CD4-positive, alpha-beta memory T cell (primary cell): Measurements from ENCODE around the gene AMMECR1. TPM values are rescaled to one million over a fixed set of nuclear protein-coding genes. Genes with fewer than 3 reads are reported as not detected.
A peak's percentile ranks its signal among the peaks of the same experiment; 100 is the strongest.
"Not testable (repeated sequence)": the region's sequence is repeated elsewhere in the genome, so short reads cannot be mapped to it uniquely, and the experiment has no call there.

Experiments used
- CTCF ChIA-PET: fragments of 350-600 bp; sonication (Branson Sonifier 250); formaldehyde crosslinking; loops from one replicate; lab custom pipeline; 2021; ENCODE audit warnings: inconsistent platforms; ENCODE audit not compliant: partially characterized antibody; lab: Charles Lee
- POLR2A ChIA-PET: fragments of 350-600 bp; sonication (Branson Sonifier 250); formaldehyde crosslinking; loops from one replicate; lab custom pipeline; 2021; ENCODE audit not compliant: partially characterized antibody; lab: Charles Lee
- DNase-seq, 5 donors: peaks; one replicate each; pipeline versions ENCODE4 v3.0.0 to v3.0.0-alpha.2; 2020 to 2022; ENCODE audit warnings: mixed read lengths in 1 of 5
- H3K27ac ChIP-seq: one replicate; pipeline ENCODE4 v1.7.0; 2013; ENCODE audit warnings: low read depth, low read length
- H3K27me3 ChIP-seq: 2 replicates; pipeline ENCODE4 v1.7.0; 2013; ENCODE audit warnings: mild to moderate bottlenecking, low read length, moderate library complexity; ENCODE audit not compliant: insufficient read depth
- H3K36me3 ChIP-seq: 2 replicates; pipeline ENCODE4 v1.7.0; 2013; ENCODE audit warnings: mild to moderate bottlenecking, low read length, moderate library complexity; ENCODE audit not compliant: insufficient read depth
- H3K4me1 ChIP-seq: 2 replicates; pipeline ENCODE4 v1.7.0; 2013; ENCODE audit warnings: mild to moderate bottlenecking, low read length, moderate library complexity; ENCODE audit not compliant: insufficient read depth
- H3K4me3 ChIP-seq, 2 donors: one replicate each; pipeline ENCODE4 v1.7.0; 2013; ENCODE audit warnings: low read length in 2 of 2, mild to moderate bottlenecking in 1 of 2
- H3K9me3 ChIP-seq, 2 donors: one replicate each; pipeline ENCODE4 v1.7.0; 2013; ENCODE audit warnings: low read length in 2 of 2, control low read depth in 1 of 2; ENCODE audit not compliant: control insufficient read depth in 1 of 2
- H3K27ac Mint-ChIP-seq, 7 donors: one replicate each; pipeline ENCODE4 v1.8.0; 2020 to 2021; ENCODE audit warnings: mixed read lengths in 7 of 7, mild to moderate bottlenecking in 6 of 7, inconsistent platforms in 3 of 7, moderate library complexity in 3 of 7
- H3K27me3 Mint-ChIP-seq, 2 donors: one replicate each; pipeline ENCODE4 v1.8.0; 2020 to 2021; ENCODE audit warnings: mixed read lengths in 2 of 2
- H3K36me3 Mint-ChIP-seq, 2 donors: one replicate each; pipeline ENCODE4 v1.8.0; 2020 to 2021; ENCODE audit warnings: mixed read lengths in 2 of 2, inconsistent platforms in 1 of 2, mild to moderate bottlenecking in 1 of 2
- H3K4me1 Mint-ChIP-seq, 4 donors: one replicate each; pipeline ENCODE4 v1.8.0; 2020 to 2021; ENCODE audit warnings: mixed read lengths in 4 of 4, mild to moderate bottlenecking in 1 of 4
- H3K4me3 Mint-ChIP-seq, 8 donors: one replicate each; pipeline ENCODE4 v1.8.0; 2020 to 2021; ENCODE audit warnings: mixed read lengths in 8 of 8, mild to moderate bottlenecking in 7 of 8, moderate library complexity in 6 of 8, inconsistent platforms in 3 of 8
- H3K9me3 Mint-ChIP-seq, 8 donors: one replicate each; pipeline ENCODE4 v1.8.0; 2020 to 2021; ENCODE audit warnings: mixed read lengths in 8 of 8, mild to moderate bottlenecking in 5 of 8, inconsistent platforms in 3 of 8, moderate library complexity in 1 of 8
- intact Hi-C: fragments of 100-400 bp; cut with micrococcal nuclease; formaldehyde crosslinking; loops from one replicate; pipeline ENCODE4 v1.15.1; 2023
- polyA plus RNA-seq, 2 donors: library from polyadenylated mRNA; unstranded; fragments of 300-500 nt; fragmentation: Illumina TruSeq; gene quantifications; one replicate each; pipeline ENCODE4 v1.2.3, GENCODE V29; 2021
- total RNA-seq, 2 experiments: library from RNA; stranded (reverse); gene quantifications; one replicate each; pipeline ENCODE4 v1.2.3, GENCODE V29; 2021

AMMECR1 gene
- total and polyA plus RNA-seq, 4 experiments from 2014 or later, result 15.4 to 21.7 (median 16.8) TPM

DNA sequence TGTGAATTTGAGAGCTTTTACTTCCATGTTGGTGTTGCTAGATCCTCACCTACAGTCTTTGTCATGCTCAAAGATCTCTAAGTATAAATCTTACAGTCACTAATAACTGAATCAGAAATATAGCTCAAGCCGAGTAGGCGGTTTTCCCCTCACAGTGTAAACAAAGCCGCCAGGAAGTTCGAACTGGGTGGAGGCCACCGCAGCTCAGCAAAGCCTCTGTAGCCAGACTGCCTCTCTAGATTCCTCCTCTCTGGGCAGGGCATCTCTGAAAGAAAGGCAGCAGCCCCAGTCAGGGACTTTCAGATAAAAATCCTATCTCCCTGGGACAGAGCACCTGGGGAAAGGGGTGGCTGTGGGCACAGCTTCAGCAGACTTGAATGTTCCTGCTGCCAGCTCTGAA lies 79.6 kb downstream of the AMMECR1 start:
- H3K36me3 Mint-ChIP-seq, result peaks cover 21 to 26% of the 10 kb centered on the region in 2 donors

DNA sequence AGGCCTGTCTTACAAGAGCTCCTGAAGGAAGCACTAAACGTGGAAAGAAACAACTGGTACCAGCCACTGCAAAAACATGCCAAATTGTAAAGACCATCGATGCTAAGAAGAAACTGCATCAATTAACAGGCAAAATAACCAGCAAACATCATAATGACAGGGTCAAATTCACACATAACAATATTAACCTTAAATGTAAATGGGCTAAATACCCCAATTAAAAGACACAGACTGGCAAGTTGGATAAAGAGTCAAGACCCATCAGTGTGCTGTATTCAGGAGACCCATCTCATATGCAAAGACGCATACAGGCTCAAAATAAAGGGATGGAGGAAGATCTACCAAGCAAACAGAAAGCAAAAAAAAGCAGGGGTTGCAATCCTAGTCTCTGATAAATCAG lies 86.4 kb downstream of the AMMECR1 start:
- peaks cover 0 to 53% (median 38%) of the 10 kb centered on the region in 8 donors for H3K9me3 Mint-ChIP-seq
- intact Hi-C loops, H3K27me3 ChIP-seq, CTCF ChIA-PET, H3K36me3 ChIP-seq, H3K4me3 Mint-ChIP-seq, DNase-seq, H3K27ac ChIP-seq, H3K27me3 Mint-ChIP-seq, H3K9me3 ChIP-seq, H3K4me3 ChIP-seq: not testable (repeated sequence)
- peaks cover 23 to 76% (median 35%) of the 10 kb centered on the region in 4 donors for H3K4me1 Mint-ChIP-seq
- H3K4me1 ChIP-seq, result peaks cover 30% of the 10 kb centered on the region
- H3K27ac Mint-ChIP-seq, result peak overlapping the region in 3 of 7 donors; percentile 55 to 81 (median 75)
- peaks cover 19 to 26% of the 10 kb centered on the region in 2 donors for H3K36me3 Mint-ChIP-seq
- POLR2A ChIA-PET, result interaction anchor here (3.8 kb wide), 1 partner anchor 85 kb away, joined by 76 read pairs; the partner anchor contains the start of gene AMMECR1

More for the DNA sequence above, 79.6 kb downstream of the AMMECR1 start:
- H3K27ac Mint-ChIP-seq, result peak overlapping the region; percentile 33 to 91 (median 80)
- H3K4me3 Mint-ChIP-seq, result peak overlapping the region in 6 of 8 donors; percentile 51 to 87 (median 68)
- H3K27me3 ChIP-seq, H3K4me3 ChIP-seq, H3K36me3 ChIP-seq, H3K9me3 ChIP-seq, H3K27me3 Mint-ChIP-seq: not testable (repeated sequence)
- Histone ChIP-seq H3K4me1 (peaks cover 39% of the 10 kb centered on the region), H3K27ac (peak overlapping the region; percentile 19)
- peaks cover 20 to 79% (median 45%) of the 10 kb centered on the region in 4 donors for H3K4me1 Mint-ChIP-seq
- CTCF ChIA-PET, result interaction anchor here (1.0 to 1.7 kb wide), 5 partner anchors 8 to 92 kb away, joined by 3 to 6 read pairs (median 5); no protein-coding TSS in a partner anchor
- H3K9me3 Mint-ChIP-seq, result peaks cover 0 to 56% (median 37%) of the 10 kb centered on the region in 8 donors
- intact Hi-C loops, result loop anchor here (1.0 kb wide), 1 partner anchor 8 kb away; no protein-coding TSS in a partner anchor
- POLR2A ChIA-PET, result interaction anchor here (0.6 to 3.5 kb wide), 12 partner anchors 9 to 80 kb away, joined by 3 to 41 read pairs (median 4); partner anchors contain the start of gene AMMECR1
- DNase-seq, result peak; percentile 54 to 75 (median 61)

DNA sequence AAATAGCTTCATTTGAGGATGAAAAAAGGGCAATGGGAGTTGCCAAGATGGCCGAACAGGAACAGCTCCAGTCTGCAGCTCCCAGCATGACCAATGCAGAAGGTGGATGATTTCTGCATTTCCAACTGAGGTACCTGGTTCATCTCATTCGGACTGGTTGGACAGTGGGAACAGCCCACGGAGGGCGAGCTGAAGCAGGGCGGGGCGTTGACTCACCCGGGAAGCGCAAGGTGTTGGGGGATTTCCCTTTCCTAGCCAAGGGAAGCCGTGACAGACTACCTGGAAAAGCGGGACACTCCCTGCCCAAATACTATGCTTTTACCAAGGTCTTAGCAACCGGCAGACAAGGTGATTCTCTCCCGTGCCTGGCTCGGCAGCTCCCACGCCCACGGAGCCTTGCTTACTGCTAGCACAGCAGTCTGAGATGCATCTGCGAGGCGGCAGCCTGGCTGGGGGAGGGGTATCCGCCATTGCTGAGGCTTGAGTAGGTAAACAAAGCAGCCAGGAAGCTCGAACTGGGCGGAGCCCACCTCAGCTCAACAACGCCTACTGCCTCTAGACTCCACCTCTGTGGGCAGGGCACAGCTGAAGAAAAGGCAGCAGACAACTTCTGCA lies 88.3 kb downstream of the AMMECR1 start:
- H3K27me3 ChIP-seq, H3K27me3 Mint-ChIP-seq, H3K9me3 ChIP-seq, H3K36me3 ChIP-seq: not testable (repeated sequence)
- POLR2A ChIA-PET, result interaction anchor here (0.8 to 3.8 kb wide), 21 partner anchors 9 to 87 kb away, joined by 3 to 76 read pairs (median 5); partner anchors contain the start of gene AMMECR1
- intact Hi-C loops, result loop anchor here (1.0 to 10.0 kb wide), 5 partner anchors 8 to 89 kb away; partner anchors contain the start of gene AMMECR1
- peaks cover 19 to 26% of the 10 kb centered on the region in 2 donors for H3K36me3 Mint-ChIP-seq
- H3K27ac Mint-ChIP-seq, result peak overlapping the region; percentile 87 to 95 (median 90)
- peak overlapping the region; percentile 86 to 92 (median 88) for H3K4me3 Mint-ChIP-seq
- Histone ChIP-seq H3K4me1 (peaks cover 29% of the 10 kb centered on the region), H3K4me3 (peak overlapping the region in 1 of 2 donors; percentile 64), H3K27ac (peak overlapping the region; percentile 37)
- H3K4me1 Mint-ChIP-seq, result peaks cover 22 to 64% (median 34%) of the 10 kb centered on the region in 4 donors
- DNase-seq, result peak; percentile 78 to 90 (median 87)
- H3K9me3 Mint-ChIP-seq, result peaks cover 0 to 45% (median 35%) of the 10 kb centered on the region in 8 donors
- CTCF ChIA-PET, result interaction anchor here (1.0 to 2.8 kb wide), 6 partner anchors 9 to 88 kb away, joined by 3 to 10 read pairs (median 6); partner anchors contain the start of gene AMMECR1

DNA sequence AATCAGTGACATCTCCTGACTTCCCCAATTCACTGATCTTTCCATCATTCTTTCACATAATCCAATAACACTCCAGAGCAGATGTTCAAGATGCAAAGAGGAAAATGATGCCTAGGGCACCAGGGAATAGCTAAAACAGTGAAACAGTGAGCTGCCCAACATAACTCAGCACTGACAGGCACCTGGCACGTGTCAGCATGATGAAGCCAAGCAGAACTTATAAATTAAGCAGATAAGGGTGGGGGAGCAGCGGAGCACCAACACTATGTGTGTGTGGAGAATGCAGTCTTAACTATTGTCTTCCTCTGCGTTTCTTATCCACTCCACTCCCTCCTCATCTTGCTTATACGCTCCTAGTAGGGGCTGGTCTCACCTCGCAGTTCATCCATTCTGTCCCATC lies 89.4 kb downstream of the AMMECR1 start:
- Histone ChIP-seq H3K4me1 (peaks cover 36% of the 10 kb centered on the region), H3K9me3 (no peaks in the 10 kb centered on the region), H3K27me3 (no peaks in the 10 kb centered on the region), H3K27ac (no peak overlapping the region), H3K4me3 (no peak overlapping the region), H3K36me3 (no peaks in the 10 kb centered on the region)
- ChIA-PET POLR2A (interaction anchor here (2.4 to 3.8 kb wide), 4 partner anchors 9 to 88 kb away, joined by 15 to 76 read pairs (median 34); partner anchors contain the start of gene AMMECR1), CTCF (interaction anchor here (1.2 to 2.8 kb wide), 2 partner anchors 13 to 61 kb away, joined by 3 to 10 read pairs; no protein-coding TSS in a partner anchor)
- intact Hi-C loops, result loop anchor here (5.0 to 10.0 kb wide), 2 partner anchors 39 to 54 kb away; no protein-coding TSS in a partner anchor
- Mint-ChIP-seq H3K27ac (peak overlapping the region in 3 of 7 donors; percentile 10 to 90 (median 13)), H3K36me3 (peaks cover 19 to 26% of the 10 kb centered on the region in 2 donors), H3K4me3 (peak overlapping the region in 3 of 8 donors; percentile 15 to 48 (median 41)), H3K9me3 (peaks cover 0 to 36% (median 28%) of the 10 kb centered on the region in 8 donors), H3K4me1 (peaks cover 25 to 62% (median 34%) of the 10 kb centered on the region in 4 donors), H3K27me3 (no peaks in the 10 kb centered on the region)
- no peak for DNase-seq

DNA sequence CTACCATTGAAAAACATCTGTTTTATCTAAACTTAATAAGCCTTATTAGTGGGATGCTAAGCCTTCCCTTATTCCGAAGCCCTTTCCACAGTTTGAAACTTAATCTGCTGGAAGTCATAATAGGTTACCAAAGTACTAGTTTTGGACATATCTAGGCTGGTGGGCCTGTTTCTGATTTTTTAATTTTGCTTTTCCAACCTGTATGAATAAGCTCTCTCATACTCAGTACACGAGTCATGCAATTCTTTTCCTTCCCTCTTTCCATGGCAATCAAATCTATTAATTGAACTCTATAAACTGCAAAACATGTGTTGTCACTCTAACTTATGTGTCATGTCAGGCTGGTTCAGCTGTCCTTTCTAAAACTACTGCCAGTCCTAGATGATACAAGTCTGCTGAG lies 91.0 kb downstream of the AMMECR1 start:
- no peaks in the 10 kb centered on the region for H3K27me3 ChIP-seq
- H3K9me3 ChIP-seq, result no peaks in the 10 kb centered on the region
- no peak for DNase-seq
- H3K4me3 Mint-ChIP-seq, result no peak overlapping the region
- no peak overlapping the region for H3K27ac ChIP-seq
- peak overlapping the region in 2 of 7 donors; percentile 15 to 68 for H3K27ac Mint-ChIP-seq
- peaks cover 36% of the 10 kb centered on the region for H3K4me1 ChIP-seq
- peaks cover 25 to 52% (median 31%) of the 10 kb centered on the region in 4 donors for H3K4me1 Mint-ChIP-seq
- no peak overlapping the region for H3K4me3 ChIP-seq
- intact Hi-C loops, result loop anchor here (5.0 to 10.0 kb wide), 2 partner anchors 40 to 52 kb away; no protein-coding TSS in a partner anchor
- H3K36me3 Mint-ChIP-seq, result peaks cover 15 to 16% of the 10 kb centered on the region in 2 donors
- ChIA-PET CTCF (interaction anchor here (0.9 kb wide), 1 partner anchor 80 kb away, joined by 3 read pairs; no protein-coding TSS in a partner anchor), POLR2A (interaction anchor here (1.0 kb wide), 1 partner anchor 16 kb away, joined by 3 read pairs; no protein-coding TSS in a partner anchor)
- H3K27me3 Mint-ChIP-seq, result no peaks in the 10 kb centered on the region
- no peaks in the 10 kb centered on the region for H3K36me3 ChIP-seq
- peaks cover 0 to 24% (median 17%) of the 10 kb centered on the region in 8 donors for H3K9me3 Mint-ChIP-seq

DNA sequence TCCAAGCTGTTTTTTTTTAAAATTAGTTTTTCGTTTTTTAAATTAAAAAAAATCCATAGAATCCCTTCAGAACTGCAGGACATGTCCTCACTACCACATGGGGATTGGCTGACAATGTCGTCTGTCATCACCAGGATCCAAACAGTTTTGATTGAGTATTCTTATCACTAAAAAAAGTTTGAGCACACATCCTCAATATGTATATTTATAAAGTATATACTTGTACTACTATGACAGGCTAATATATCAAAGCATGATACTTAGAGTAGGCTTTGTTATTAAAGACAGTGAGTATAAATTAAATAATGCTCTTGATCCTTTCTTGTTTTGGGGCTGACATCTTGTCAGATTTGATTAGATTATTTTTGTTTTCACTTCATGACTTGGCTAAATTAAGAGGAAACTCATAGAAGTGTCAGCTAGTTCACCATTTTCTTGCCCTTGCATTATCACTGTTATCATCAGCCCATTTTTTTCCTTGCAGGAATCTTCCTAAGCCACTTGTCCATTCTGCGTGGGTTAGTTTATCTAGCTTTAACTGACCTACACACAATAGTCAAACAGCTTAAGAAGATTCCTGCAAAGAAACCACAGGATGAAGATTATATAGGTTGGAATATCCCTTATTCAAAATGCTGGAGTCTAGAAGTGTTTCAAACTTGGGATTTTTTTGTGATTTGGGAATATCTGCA lies 92.8 kb downstream of the AMMECR1 start:
- Histone ChIP-seq H3K36me3 (no peaks in the 10 kb centered on the region), H3K9me3 (no peaks in the 10 kb centered on the region), H3K4me3 (no peak overlapping the region), H3K27me3 (no peaks in the 10 kb centered on the region), H3K27ac (no peak overlapping the region), H3K4me1 (peaks cover 35% of the 10 kb centered on the region)
- Mint-ChIP-seq H3K4me1 (peaks cover 20 to 40% (median 31%) of the 10 kb centered on the region in 4 donors), H3K36me3 (peaks cover 0 to 5% of the 10 kb centered on the region in 2 donors), H3K4me3 (no peak overlapping the region), H3K27me3 (no peaks in the 10 kb centered on the region), H3K9me3 (peaks cover 0 to 7% (median 0%) of the 10 kb centered on the region in 8 donors), H3K27ac (no peak overlapping the region)
- POLR2A ChIA-PET, result no interaction called here
- CTCF ChIA-PET, result interaction anchor here (0.6 to 1.3 kb wide), 2 partner anchors 29 to 58 kb away, joined by 3 to 4 read pairs; no protein-coding TSS in a partner anchor
- DNase-seq, result no peak
- intact Hi-C loops, result loop anchor here (5.0 to 10.0 kb wide), 2 partner anchors 42 to 50 kb away; no protein-coding TSS in a partner anchor
